K562 (cell line): Measurements from ENCODE around the gene SCAP. TPM values are rescaled to one million over a fixed set of nuclear protein-coding genes. Genes with fewer than 3 reads are reported as not detected.

Source experiments
- ARID2 ChIP-seq: fragments of 450-650 bp; IDR thresholded peaks from 2 replicates; pipeline ENCODE4 v1.6.1; 2017; ENCODE audit warnings: antibody characterized with exemption, mild to moderate bottlenecking
- BRF1 ChIP-seq: IDR thresholded peaks from 3 replicates; pipeline ENCODE4 v1.6.1; 2011; ENCODE audit warnings: borderline replicate concordance, mild to moderate bottlenecking; ENCODE audit not compliant: insufficient read length; ENCODE audit errors: extremely low read depth
- C11orf30 ChIP-seq: fragments of 450-650 bp; IDR thresholded peaks from 2 replicates; pipeline ENCODE4 v1.6.1; 2016; ENCODE audit warnings: low read depth, mild to moderate bottlenecking
- CHD2 ChIP-seq: IDR thresholded peaks from 2 replicates; pipeline ENCODE4 v1.6.1; 2011; ENCODE audit warnings: low read depth, low read length
- COPS2 ChIP-seq: fragments of 450-650 bp; conservative IDR thresholded peaks from 2 replicates; pipeline ENCODE4 v1.6.1; 2016; ENCODE audit warnings: mild to moderate bottlenecking, moderate library complexity
- ETV1 ChIP-seq: fragments of 450-650 bp; conservative IDR thresholded peaks from 2 replicates; pipeline ENCODE4 v1.6.1; 2016; ENCODE audit warnings: missing genetic modification characterization, control low read depth, low read depth, missing compliant biosample characterization
- HEY1 ChIP-seq: fragments of 250-450 bp; sonication (Bioruptor Pico); IDR thresholded peaks from 2 replicates; pipeline ENCODE4 v1.5.0; 2020; ENCODE audit warnings: mild to moderate bottlenecking, moderate library complexity, borderline replicate concordance
- IRF9 ChIP-seq: fragments of 450-650 bp; IDR thresholded peaks from 2 replicates; pipeline ENCODE4 v1.6.1; 2016; ENCODE audit warnings: missing biosample characterization, missing genetic modification characterization
- KAT8 ChIP-seq: fragments of 450-650 bp; IDR thresholded peaks from 2 replicates; pipeline ENCODE4 v1.6.1; 2016; ENCODE audit warnings: low read depth, mild to moderate bottlenecking
- KDM5B ChIP-seq: fragments of 200-600 bp; sonication (generic); IDR thresholded peaks from 2 replicates; pipeline ENCODE4 v1.6.1; 2012; ENCODE audit warnings: low read depth, mild to moderate bottlenecking, moderate library complexity, low read length, control low read depth, inconsistent platforms; ENCODE audit not compliant: insufficient replicate concordance
- MBD2 ChIP-seq: sonication (generic); IDR thresholded peaks from 2 replicates; pipeline ENCODE4 v1.6.1; 2016; ENCODE audit warnings: low read depth, borderline replicate concordance
- NBN ChIP-seq: fragments of 450-650 bp; IDR thresholded peaks from 2 replicates; pipeline ENCODE4 v1.6.1; 2016; ENCODE audit warnings: low read depth, mild to moderate bottlenecking
- NKRF ChIP-seq: fragments of 450-650 bp; IDR thresholded peaks from 2 replicates; pipeline ENCODE4 v1.6.1; 2016; ENCODE audit warnings: borderline replicate concordance
- PHF20 ChIP-seq: fragments of 450-650 bp; IDR thresholded peaks from 2 replicates; pipeline ENCODE4 v1.6.1; 2018; ENCODE audit not compliant: partially characterized antibody
- PRMT5 ChIP-seq: sonication (generic); formaldehyde crosslinking; IDR thresholded peaks from 2 replicates; pipeline ENCODE4 v1.5.0; 2020; ENCODE audit warnings: missing genetic modification reagents
- RAD51 ChIP-seq: fragments of 450-650 bp; IDR thresholded peaks from 2 replicates; pipeline ENCODE4 v1.7.1; 2016; ENCODE audit warnings: low read depth, mild to moderate bottlenecking, borderline replicate concordance
- RBM34 ChIP-seq: fragments of 200-400 bp; formaldehyde crosslinking; IDR thresholded peaks from 2 replicates; pipeline ENCODE4 v1.6.1; 2018; ENCODE audit warnings: low read length, borderline replicate concordance; ENCODE audit not compliant: insufficient read depth
- RNF219 ChIP-seq: fragments of 250-450 bp; sonication (Bioruptor Pico); IDR thresholded peaks from 2 replicates; pipeline ENCODE4 v1.5.0; 2022; ENCODE audit warnings: mild to moderate bottlenecking
- SMAD1 ChIP-seq: fragments of 150-350 bp; IDR thresholded peaks from 2 replicates; pipeline ENCODE4 v1.6.1; 2014; ENCODE audit warnings: low read length, low read depth; ENCODE audit not compliant: partially characterized antibody
- SP1 ChIP-seq: sonication (generic); formaldehyde crosslinking; IDR thresholded peaks from 2 replicates; pipeline ENCODE4 v1.8.1; 2022; ENCODE audit warnings: mild to moderate bottlenecking, missing genetic modification reagents
- ZNF274 ChIP-seq: IDR thresholded peaks from 2 replicates; pipeline ENCODE4 v1.6.1; 2011; ENCODE audit warnings: low read depth, mild to moderate bottlenecking, low read length, moderate library complexity, borderline replicate concordance
- polyA plus RNA-seq, 8 experiments: library from polyadenylated mRNA; depleted of rRNA in 4 of 8; stranded (reverse) in 5 of 8; unstranded in 3 of 8; fragments of >200 nt; fragmentation: Nextera tagmentation in 2 of 8; fragmentation: Illumina TruSeq in 1 of 8; extraction: Ambion mirVana in 2 of 8; extraction: Trizol in 1 of 8; gene quantifications; 2 replicates each; pipeline versions ENCODE4 v1.2.1 to v1.2.3, GENCODE V29; 2011 to 2014; ENCODE audit warnings: inconsistent platforms in 1 of 8, missing spikeins in 1 of 8
- total RNA-seq, 7 experiments: library from RNA; depleted of rRNA in 6 of 7; stranded (reverse); fragments of >200 nt in 6 of 7; fragmentation: Illumina TruSeq in 2 of 7; extraction: Trizol in 2 of 7; gene quantifications; 2 replicates each; pipeline versions ENCODE4 v1.2.1 to v1.2.3, GENCODE V29; 2011 to 2021; ENCODE audit warnings: low replicate concordance in 1 of 7

The SCAP gene
- total and polyA plus RNA-seq, 9 of the 15 experiments (the other 6 are each of a cell fraction or from before 2014, with no cell fraction given), result 2.6 to 104 (median 37.8) TPM

GRCh38 chr3:47475570-47476329 is at the start of gene SCAP (continued):
- no peak for TF ChIP-seq KAT8
- no peak for TF ChIP-seq HEY1 (CRISPR knock-in tag)
- TF ChIP-seq SP1 (CRISPR knock-in tag), result peak; percentile 99
- TF ChIP-seq ETV1 (tag), result peak; percentile 92
- TF ChIP-seq RBM34, result peak; percentile 100
- TF ChIP-seq ARID2, result no peak
- TF ChIP-seq BRF1, result no peak
- no peak for TF ChIP-seq SMAD1
- no peak for TF ChIP-seq ZNF274
- TF ChIP-seq MBD2, result no peak
- TF ChIP-seq RNF219 (CRISPR knock-in tag), result no peak
- 0 out of 2 replicates have a peak, but pooled peaks have one; percentile 21 for TF ChIP-seq NKRF
- no peak for TF ChIP-seq COPS2
- TF ChIP-seq PRMT5 (CRISPR knock-in tag), result no peak
- TF ChIP-seq IRF9 (tag), result no peak
- TF ChIP-seq CHD2, result peak; percentile 72
- TF ChIP-seq RAD51, result peak; percentile 55; the same call in 1 of the 2 replicates
- TF ChIP-seq PHF20, result peak; percentile 34
- no peak for TF ChIP-seq C11orf30
- peak; percentile 77 for TF ChIP-seq NBN
- TF ChIP-seq KDM5B, result peak; percentile 63
